GM18873 (cell line): Measurements from ENCODE around the gene ENAH.
"Not testable (repeated sequence)": the region's sequence is repeated elsewhere in the genome, so short reads cannot be mapped to it uniquely, and the experiment has no call there.

Experiments
- ATAC-seq: cut with Tn5 transposase; IDR thresholded peaks from one replicate; pipeline ENCODE4 v1.9.1; 2021; ENCODE audit warnings: mild to moderate bottlenecking, moderate library complexity, moderate number of reproducible peaks; ENCODE audit not compliant: unreplicated experiment, low FRiP score

ENAH gene

DNA sequence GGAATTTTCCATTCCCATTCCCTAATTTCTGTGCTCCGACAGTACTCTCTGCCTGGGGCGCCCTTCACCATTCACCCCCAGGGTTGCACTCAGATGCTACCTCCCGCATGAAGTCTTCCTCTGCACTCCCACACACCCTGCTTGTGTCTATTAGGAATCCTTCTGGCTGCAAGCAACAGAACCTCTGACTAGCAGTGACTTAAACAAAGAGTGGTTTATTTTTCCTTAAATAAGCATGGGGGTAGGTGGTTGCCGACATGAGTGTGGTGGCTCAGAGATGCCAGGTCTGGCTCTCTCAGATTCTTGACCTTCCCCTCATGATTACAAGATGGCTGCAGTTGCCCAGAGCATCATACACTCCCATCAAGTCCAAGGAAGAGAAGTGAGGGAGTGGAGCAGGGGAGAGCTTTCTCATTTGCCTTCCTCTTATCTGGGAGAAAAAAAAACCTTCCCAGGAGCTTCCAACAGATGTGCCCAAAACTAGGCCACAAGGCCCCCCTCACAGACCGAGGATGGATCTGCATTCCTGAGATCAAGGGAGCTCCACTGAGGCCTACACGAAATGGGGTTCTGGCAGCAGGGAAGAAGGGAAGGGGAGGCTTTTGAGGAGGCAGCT, 175.5 kb downstream of the ENAH start:
- ATAC-seq = no peak

- no peak for ATAC-seq
Observed at GRCh38 chr1:225476538-225476988, 176.4 kb downstream of the ENAH start.

DNA sequence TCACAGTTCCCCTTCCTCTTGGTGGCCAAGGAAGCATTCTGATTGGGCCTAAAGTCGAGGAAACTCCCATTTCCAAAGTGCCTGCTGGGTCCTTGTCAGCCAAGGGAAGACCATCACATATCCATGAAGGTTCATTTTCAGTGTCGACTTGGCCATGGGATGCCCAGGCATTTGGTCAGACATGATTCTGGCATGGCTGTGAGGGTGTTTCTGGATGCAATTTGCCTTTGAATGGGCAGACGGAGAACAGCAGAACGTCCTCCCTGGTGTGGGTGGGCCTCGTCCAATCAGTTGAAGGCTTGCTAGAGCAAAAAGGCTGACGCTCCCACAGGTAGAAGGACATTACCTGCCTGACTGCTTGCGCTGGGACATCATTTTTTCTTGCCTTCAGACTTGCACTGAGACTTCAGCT, 176.8 kb downstream of the ENAH start:
- ATAC-seq = no peak

DNA sequence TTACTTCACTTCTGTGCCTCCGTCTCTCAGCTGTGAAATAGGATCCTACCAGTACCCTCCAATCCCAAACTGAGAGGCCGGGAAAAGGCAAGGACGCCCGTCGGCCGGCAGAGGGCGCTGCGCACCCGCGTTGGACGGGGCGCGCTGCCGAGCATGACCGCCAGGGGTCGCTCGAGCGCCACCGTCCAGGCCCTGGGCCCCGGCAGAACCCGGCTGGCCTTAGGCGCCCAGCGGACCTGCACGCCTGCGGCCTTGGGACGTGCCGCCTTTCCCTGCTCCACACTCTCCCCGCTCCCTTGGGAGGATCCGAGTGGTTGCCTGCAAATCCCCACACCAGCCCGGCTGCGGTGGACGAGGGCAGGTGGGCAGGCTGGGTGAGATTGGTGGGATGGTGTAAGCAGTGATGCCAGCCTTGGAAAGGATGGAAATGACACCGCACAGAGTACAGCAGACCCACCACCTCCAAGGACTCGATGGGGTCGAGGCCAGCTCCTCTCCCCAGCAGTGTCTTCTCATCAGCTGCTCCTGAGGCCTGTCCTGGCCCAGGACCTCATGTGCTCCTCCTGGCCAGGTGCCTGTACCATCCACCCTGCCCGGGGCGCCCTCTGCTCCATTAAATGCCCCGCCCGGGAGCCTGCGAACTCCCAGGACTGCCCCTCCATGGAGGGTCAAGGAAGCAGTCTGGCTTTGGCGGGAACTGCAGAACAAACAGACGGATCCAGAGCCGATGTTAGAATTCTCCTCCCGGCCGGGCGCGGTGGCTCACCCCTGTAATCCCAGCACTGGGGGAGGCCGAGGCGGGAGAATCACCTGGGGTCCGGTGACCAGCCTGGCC, 177.7 kb downstream of the ENAH start:
- peak; percentile 59 for ATAC-seq

DNA sequence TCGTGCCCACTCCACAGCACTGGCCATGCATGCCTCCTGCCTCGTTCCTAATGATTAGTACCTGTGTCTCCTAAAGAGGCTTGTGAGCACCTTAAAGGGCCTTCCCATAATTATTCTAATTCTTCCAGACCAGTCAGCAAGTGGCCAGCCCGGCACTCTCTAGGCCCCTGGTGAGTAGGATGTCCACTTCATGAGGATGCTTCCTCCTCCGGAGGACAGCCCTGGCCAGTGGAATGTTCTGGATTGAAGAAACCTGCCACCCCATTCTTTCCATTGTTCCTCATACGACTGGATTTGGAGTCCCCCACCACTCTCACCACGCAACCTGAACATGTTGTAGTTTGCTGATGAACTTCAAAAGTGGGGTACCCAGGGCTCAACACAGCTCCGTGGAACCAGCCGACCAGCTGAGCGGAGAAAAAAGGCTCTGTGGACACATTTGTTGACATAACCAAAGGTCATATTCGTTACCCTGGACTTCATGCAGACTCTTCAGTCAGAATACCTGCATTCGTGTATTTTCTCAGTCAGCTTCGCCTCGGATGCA, 178.4 kb downstream of the ENAH start:
- no peak for ATAC-seq

DNA sequence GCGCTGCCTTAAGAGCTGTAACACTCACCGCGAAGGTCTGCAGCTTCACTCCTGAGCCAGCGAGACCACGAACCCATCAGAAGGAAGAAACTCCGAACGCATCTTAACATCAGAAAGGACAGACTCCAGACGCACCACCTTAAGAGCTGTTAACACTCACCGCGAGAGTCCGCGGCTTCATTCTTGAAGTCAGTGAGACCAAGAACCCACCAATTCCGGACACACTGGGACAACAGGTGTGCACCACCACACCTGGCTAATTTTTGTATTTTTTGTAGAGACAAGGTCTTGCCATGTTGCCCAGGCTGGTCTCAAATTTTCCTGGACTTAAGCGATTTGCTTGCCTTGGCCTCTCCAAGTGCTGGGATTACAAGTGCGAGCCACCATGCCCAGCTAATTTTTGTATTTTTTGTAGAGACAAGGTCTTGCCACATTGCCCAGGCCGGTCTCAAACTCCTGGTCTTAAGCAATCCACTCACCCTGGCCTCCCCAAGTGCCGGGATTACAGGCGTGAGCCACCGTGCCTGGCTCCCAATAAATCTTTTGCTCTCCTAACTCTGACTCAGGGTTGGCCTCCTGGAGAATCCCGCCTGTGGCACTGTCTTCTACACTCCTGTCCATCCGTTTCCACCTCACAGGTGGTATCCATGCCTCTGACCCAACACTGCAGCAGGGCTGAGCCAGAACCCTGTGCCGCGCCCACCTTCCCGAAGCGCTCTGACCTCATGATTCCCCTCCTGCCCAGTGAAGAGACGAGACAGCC, 179.1 kb downstream of the ENAH start:
- ATAC-seq = not testable (repeated sequence)

DNA sequence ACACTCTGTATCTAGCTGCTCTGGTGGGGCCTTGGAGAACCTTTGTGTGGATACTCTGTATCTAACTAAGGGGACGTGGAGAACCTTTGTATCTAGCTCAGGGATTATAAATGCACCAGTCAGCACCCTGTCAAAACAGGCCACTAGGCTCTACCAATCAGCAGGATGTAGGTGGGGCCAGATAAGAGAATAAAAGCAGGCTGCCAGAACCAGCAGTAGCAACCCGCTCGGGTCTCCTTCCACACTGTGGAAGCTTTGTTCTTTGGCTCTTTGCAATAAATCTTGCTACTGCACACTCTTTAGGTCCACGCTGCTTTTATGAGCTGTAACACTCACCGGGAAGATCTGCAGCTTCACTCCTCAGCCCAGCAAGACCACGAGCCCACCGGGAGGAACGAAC, 179.7 kb downstream of the ENAH start:
- ATAC-seq = not testable (repeated sequence)

GRCh38 chr1:225471453-225472301, 181.2 kb downstream of the ENAH start:
- no peak for ATAC-seq

DNA sequence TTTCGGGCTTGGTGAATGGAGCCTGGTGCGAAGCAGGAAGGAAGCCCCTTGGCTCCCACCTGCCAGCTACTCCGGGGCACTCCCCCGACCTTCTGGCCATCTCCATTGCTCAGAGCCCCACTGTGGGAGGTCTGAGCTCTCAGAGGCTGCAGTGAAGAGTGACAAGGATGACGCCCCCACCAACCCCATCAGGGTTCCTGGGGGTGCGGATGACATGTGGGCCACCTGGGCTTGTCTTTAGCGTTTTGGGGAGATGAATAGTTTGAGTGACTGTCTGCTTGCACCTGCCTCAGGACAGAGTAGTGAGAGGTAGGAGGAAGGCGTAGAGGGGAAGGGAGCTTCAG, 181.8 kb downstream of the ENAH start:
- no peak for ATAC-seq

GRCh38 chr1:225470211-225471108, 182.5 kb downstream of the ENAH start:
- ATAC-seq = no peak

DNA sequence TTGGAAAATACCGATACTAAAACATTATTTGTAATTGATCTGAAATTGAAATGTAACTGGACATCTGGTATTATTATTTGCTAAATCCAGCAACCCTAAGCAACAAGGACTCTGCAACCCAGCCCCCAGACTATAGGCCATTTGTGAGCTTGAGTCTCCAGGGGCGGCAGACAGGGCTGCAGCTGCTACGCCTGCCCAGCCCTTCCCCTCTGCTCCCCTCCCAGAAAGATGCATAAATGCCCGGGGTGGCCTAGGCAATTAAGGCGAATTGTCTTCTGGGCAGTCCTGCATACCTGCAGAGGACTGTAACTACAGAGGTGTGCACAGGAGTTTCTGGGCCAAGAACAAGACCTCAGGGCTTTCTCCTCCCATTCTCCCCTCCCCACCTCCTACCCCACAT, 183.9 kb downstream of the ENAH start:
- no peak for ATAC-seq

GRCh38 chr1:225468270-225469020, 184.5 kb downstream of the ENAH start:
- no peak for ATAC-seq

DNA sequence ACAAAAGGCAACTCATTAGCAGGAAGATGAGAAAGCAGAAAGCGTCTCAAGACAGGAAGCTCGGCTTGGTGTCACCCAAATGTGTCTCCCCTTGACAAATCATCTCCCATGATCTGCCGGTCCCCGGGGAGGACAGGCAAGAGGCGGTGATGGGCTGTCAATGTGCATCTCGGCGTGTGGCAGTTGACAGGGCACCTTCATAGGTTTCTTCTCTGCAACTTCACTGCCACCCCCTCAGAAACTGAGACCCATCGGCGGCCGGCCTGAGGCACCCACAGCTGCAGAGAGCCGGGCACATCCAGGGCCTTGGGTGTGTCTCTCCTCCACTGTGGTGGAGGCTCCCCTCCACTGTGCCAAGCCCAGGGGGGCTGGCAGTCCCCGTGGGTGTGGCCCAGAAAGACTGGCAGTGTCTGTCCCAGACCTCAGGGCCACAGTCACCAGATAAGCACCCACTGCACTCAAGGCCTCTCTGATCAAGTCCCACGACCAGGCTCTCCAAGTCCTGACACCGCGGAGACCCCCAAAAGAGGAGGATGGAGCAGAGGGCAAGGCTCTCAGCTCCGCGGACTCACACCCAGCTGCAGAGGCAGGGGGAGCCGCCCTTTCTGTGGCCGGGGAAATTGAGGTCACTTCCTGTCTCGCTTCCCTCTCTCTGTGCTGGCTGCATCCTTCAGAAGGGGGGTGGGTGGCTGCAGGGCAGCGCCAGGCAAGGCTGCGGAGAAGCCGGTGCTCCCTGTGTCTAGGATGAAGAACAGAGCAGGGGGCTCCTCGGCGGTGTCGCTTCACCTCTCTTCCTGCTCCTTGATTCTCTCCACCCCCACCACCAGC, 185.5 kb downstream of the ENAH start:
- peak; percentile 97 for ATAC-seq

DNA sequence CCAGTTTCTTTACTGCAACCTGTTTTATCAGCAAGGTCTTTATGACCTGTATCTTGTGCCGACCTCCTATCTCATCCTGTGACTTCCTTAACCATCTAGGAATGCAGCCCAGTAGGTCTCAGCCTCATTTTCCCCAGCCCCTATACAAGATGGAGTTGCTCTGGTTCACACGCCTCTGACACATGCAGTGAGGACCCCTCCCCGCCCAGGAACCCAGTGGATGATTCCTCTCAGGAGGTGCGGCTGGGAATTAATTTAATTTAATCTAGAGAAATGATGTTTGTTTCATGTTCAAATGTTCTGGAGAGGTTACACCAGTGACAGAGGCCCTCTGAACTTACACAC, 186.1 kb downstream of the ENAH start:
- ATAC-seq = no peak

GRCh38 chr1:225465793-225466517, 187.0 kb downstream of the ENAH start:
- ATAC-seq = no peak

DNA sequence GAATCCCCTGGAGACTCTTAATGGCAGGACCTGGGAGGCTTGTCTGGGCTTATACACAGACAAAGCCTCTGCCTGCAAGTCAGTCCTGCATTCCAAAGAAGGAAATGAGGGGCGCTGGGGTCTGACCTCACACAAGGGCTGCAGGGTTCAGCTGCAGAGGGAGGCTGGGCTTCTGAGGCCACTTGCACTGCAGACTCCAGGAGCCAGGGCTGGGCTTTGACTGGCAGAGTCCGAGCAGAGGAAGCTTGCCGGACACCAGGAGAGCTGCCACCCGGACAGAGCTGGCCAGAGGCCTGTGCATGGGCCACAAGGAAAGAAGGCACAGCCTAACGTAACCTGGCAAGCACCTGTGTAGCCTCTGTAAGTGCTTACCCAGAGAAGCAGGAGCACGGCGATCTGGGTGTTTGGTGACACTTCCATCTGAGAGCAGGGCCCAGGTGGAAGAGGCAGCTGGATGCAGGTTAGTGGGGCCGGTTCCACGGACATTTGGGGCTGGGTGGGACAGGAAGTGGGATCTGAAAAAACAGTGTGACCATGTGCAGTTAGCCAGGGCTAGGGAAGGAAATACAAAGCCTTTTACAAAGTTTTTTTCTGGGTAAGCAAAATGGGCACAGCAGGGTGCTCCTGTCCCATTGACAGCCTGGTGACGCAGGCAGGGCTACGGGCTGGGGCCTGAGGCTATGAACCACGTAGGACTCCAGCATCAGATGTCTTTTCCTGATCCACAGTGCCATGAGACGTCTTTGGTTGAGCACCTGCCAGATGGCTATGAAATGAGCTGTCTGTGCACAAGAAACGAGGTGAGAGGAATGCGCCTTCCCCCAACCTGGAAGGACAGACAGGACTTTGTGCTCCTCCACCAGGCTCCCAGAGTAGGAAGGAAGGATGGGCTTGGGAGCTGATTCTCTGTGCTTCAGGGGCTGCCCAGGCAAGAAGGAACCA, 187.8 kb downstream of the ENAH start:
- no peak for ATAC-seq
